Transverse colon (tissue), 4 donors: ENCODE data around the gene BRS3. TPM values are rescaled to one million over a fixed set of nuclear protein-coding genes. Genes with fewer than 3 reads are reported as not detected.

ENCODE experiments used
- DNase-seq: peaks from one replicate; pipeline ENCODE4 v3.0.0-alpha.2; 2019
- H3K27ac ChIP-seq, 4 donors: fragments of 200-600 bp; sonication (generic); 2 replicates each; pipeline ENCODE4 v1.5.1; 2016 to 2018; ENCODE audit warnings: inconsistent platforms in 4 of 4
- H3K27me3 ChIP-seq: fragments of 200-600 bp; sonication (generic); 2 replicates; pipeline ENCODE4 v1.5.1; 2017; ENCODE audit warnings: inconsistent platforms
- H3K36me3 ChIP-seq, 4 donors: fragments of 200-600 bp; sonication (generic); 2 replicates each; pipeline ENCODE4 v1.5.1; 2017 to 2019; ENCODE audit warnings: inconsistent platforms in 4 of 4
- H3K4me1 ChIP-seq, 4 donors: fragments of 200-600 bp; sonication (generic); 2 replicates each; pipeline ENCODE4 v1.5.1; 2017 to 2020; ENCODE audit warnings: inconsistent platforms in 4 of 4
- H3K4me3 ChIP-seq, 4 donors: fragments of 200-600 bp; sonication (generic); 1 replicate in 1 of 4; 2 replicates in 3 of 4; pipeline versions ENCODE4 v1.5.1 to v1.6.1; 2017 to 2019; ENCODE audit warnings: inconsistent platforms in 4 of 4
- H3K9me3 ChIP-seq, 2 donors: fragments of 200-600 bp; sonication (generic); 2 replicates each; pipeline ENCODE4 v1.5.1; 2017 to 2019; ENCODE audit warnings: inconsistent platforms in 2 of 2
- CTCF ChIP-seq, 5 experiments: fragments of 200-600 bp in 3 of 5; fragments of 450-650 bp in 2 of 5; sonication (generic) in 3 of 5; IDR thresholded peaks; 1 replicate in 2 of 5; 2 replicates in 3 of 5; pipeline ENCODE4 v1.5.1; 2016 to 2017; ENCODE audit warnings: antibody characterized with exemption in 5 of 5, inconsistent platforms in 3 of 5, mild to moderate bottlenecking in 2 of 5, moderate library complexity in 1 of 5
- EP300 ChIP-seq: sonication (generic); formaldehyde crosslinking; IDR thresholded peaks from one replicate; pipeline ENCODE4 v1.6.1; 2017; ENCODE audit warnings: antibody characterized with exemption, low read depth
- POLR2A ChIP-seq: fragments of 450-650 bp; IDR thresholded peaks from one replicate; pipeline ENCODE4 v1.6.1; 2016; ENCODE audit warnings: antibody characterized with exemption, mild to moderate bottlenecking, moderate library complexity
- POLR2AphosphoS5 ChIP-seq, 3 donors: sonication (generic); formaldehyde crosslinking; IDR thresholded peaks; one replicate each; pipeline ENCODE4 v1.6.1; 2016; ENCODE audit warnings: antibody characterized with exemption in 3 of 3
- WGBS, 2 donors: methylation state at CpG; one replicate each; pipeline ENCODE4 v1.1.5; 2018; ENCODE audit warnings: low coverage in 1 of 2; 5-methylcytosine and 5-hydroxymethylcytosine counted together
- in situ Hi-C, 4 donors: fragments of 200-750 bp; cut with MboI; loops; one replicate each; pipeline versions ENCODE4 v1.15.0 to v1.15.1; 2017; ENCODE audit warnings: low sequenced_read_pairs in 3 of 4, low pct_ligation_motif_present in 1 of 4, low pct_unique_long_range_greater_than_20kb in 1 of 4
- intact Hi-C: fragments of 100-400 bp; cut with DNase I; formaldehyde crosslinking; loops from one replicate; pipeline ENCODE4 v1.15.1; 2023; ENCODE audit warnings: low total_unique reads
- total RNA-seq, 4 donors: library from RNA; depleted of rRNA; stranded (reverse); fragments of >200 nt; gene quantifications; one replicate each; pipeline ENCODE4 v1.1.0, GENCODE V29; 2016

The BRS3 gene
- total RNA-seq, 4 donors from 2014 or later = not detected

- intact Hi-C loops = no loop called here
- H3K27ac ChIP-seq = no peak overlapping the region
- no peak for DNase-seq
- 57% methylated on average over 7 of the region's 7 CpGs; no CpG with 5 or more reads in 1 of the 2 donors for WGBS, 2 donors
- TF ChIP-seq EP300 (no peak), POLR2A (no peak), CTCF (IDR thresholded peaks at IDR 0.05) (no peak), POLR2AphosphoS5 (IDR thresholded peaks at IDR 0.05) (no peak)
- in situ Hi-C loops = no loop called here
- H3K4me3 ChIP-seq = no peak overlapping the region
- H3K27me3 ChIP-seq = no peaks in the 10 kb centered on the region
- H3K9me3 ChIP-seq = no peaks in the 10 kb centered on the region
- no peaks in the 10 kb centered on the region for H3K36me3 ChIP-seq
- H3K4me1 ChIP-seq = no peaks in the 10 kb centered on the region
Observed at GRCh38 chrX:136542281-136542680, 54.5 kb downstream of the BRS3 start.

Other genes starting within 250 kb of the BRS3 start
- 10 to 100 TPM in 1 of 4 donors, 1 to 10 TPM in 3; 2.2 to 10.9 (median 5.2) TPM for gene MAP7D3, start 236.5 kb upstream of the BRS3 start, total RNA-seq
- gene ADGRG4, start 187.0 kb upstream of the BRS3 start, total RNA-seq = under 1 TPM in 1 of 4 donors, not detected in 3; under 0.01 TPM
- gene HTATSF1, start 9.6 kb downstream of the BRS3 start, total RNA-seq = 10 to 100 TPM; 34.0 to 44.8 (median 40.7) TPM
- not detected for gene VGLL1, start 44.3 kb downstream of the BRS3 start, total RNA-seq
- gene CD40LG, start 160.2 kb downstream of the BRS3 start, total RNA-seq = under 1 TPM in 1 of 4 donors, not detected in 3; 0.64 TPM